CD8-positive, alpha-beta memory T cell (primary cell): ENCODE measurements around the gene NBEAL2. TPM values are rescaled to one million over a fixed set of nuclear protein-coding genes. Genes with fewer than 3 reads are reported as not detected.

Experiments
- CTCF ChIA-PET: fragments of 350-600 bp; sonication (Branson Sonifier 250); formaldehyde crosslinking; loops from one replicate; lab custom pipeline; 2021; ENCODE audit warnings: antibody characterized with exemption; lab: Charles Lee
- POLR2A ChIA-PET: fragments of 350-600 bp; sonication (Branson Sonifier 250); formaldehyde crosslinking; loops from one replicate; lab custom pipeline; 2021; ENCODE audit warnings: antibody characterized with exemption; lab: Charles Lee
- DNase-seq, 5 donors: peaks; one replicate each; pipeline versions ENCODE4 v3.0.0 to v3.0.0-alpha.2; 2020 to 2022; ENCODE audit warnings: mixed read lengths in 1 of 5
- H3K27ac ChIP-seq: one replicate; pipeline ENCODE4 v1.7.0; 2013; ENCODE audit warnings: low read depth, mild to moderate bottlenecking, low read length, moderate library complexity
- H3K27me3 ChIP-seq: 2 replicates; pipeline ENCODE4 v1.7.0; 2013; ENCODE audit warnings: low read length, mild to moderate bottlenecking; ENCODE audit not compliant: insufficient read depth, poor library complexity, severe bottlenecking
- H3K36me3 ChIP-seq: 2 replicates; pipeline ENCODE4 v1.7.0; 2013; ENCODE audit warnings: mild to moderate bottlenecking, low read length, moderate library complexity; ENCODE audit not compliant: insufficient read depth
- H3K4me1 ChIP-seq: 2 replicates; pipeline ENCODE4 v1.7.0; 2013; ENCODE audit warnings: mild to moderate bottlenecking, low read length, moderate library complexity; ENCODE audit not compliant: insufficient read depth
- H3K4me3 ChIP-seq: 2 replicates; pipeline ENCODE4 v1.7.0; 2013; ENCODE audit warnings: mild to moderate bottlenecking, low read length
- H3K9me3 ChIP-seq: 2 replicates; pipeline ENCODE4 v1.7.0; 2013; ENCODE audit warnings: mild to moderate bottlenecking, low read length
- H3K27ac Mint-ChIP-seq, 8 donors: one replicate each; pipeline ENCODE4 v1.8.0; 2020 to 2021; ENCODE audit warnings: mixed read lengths in 8 of 8, mild to moderate bottlenecking in 6 of 8, inconsistent platforms in 3 of 8, moderate library complexity in 3 of 8
- H3K27me3 Mint-ChIP-seq, 2 donors: one replicate each; pipeline ENCODE4 v1.8.0; 2020 to 2021; ENCODE audit warnings: mixed read lengths in 2 of 2, mild to moderate bottlenecking in 1 of 2, moderate library complexity in 1 of 2
- H3K36me3 Mint-ChIP-seq, 3 donors: one replicate each; pipeline ENCODE4 v1.8.0; 2020 to 2021; ENCODE audit warnings: mixed read lengths in 3 of 3, inconsistent platforms in 1 of 3, mild to moderate bottlenecking in 1 of 3
- H3K4me1 Mint-ChIP-seq, 3 donors: one replicate each; pipeline ENCODE4 v1.8.0; 2020 to 2021; ENCODE audit warnings: mixed read lengths in 3 of 3, inconsistent platforms in 1 of 3, mild to moderate bottlenecking in 1 of 3
- H3K4me3 Mint-ChIP-seq, 7 donors: one replicate each; pipeline ENCODE4 v1.8.0; 2020 to 2021; ENCODE audit warnings: mixed read lengths in 7 of 7, mild to moderate bottlenecking in 6 of 7, moderate library complexity in 4 of 7, inconsistent platforms in 2 of 7
- H3K9me3 Mint-ChIP-seq, 5 donors: one replicate each; pipeline ENCODE4 v1.8.0; 2020 to 2022; ENCODE audit warnings: mixed read lengths in 5 of 5, mild to moderate bottlenecking in 3 of 5, moderate library complexity in 2 of 5, inconsistent platforms in 1 of 5
- polyA plus RNA-seq: library from polyadenylated mRNA; unstranded; fragments of 300-500 nt; fragmentation: Illumina TruSeq; gene quantifications from one replicate; pipeline ENCODE4 v1.2.3, GENCODE V29; 2021
- total RNA-seq, 2 experiments: library from RNA; stranded (reverse); gene quantifications; one replicate each; pipeline ENCODE4 v1.2.3, GENCODE V29; 2021

Gene NBEAL2
- total and polyA plus RNA-seq, 3 experiments from 2014 or later, result 12.8 to 83.5 (median 76.2) TPM

DNA sequence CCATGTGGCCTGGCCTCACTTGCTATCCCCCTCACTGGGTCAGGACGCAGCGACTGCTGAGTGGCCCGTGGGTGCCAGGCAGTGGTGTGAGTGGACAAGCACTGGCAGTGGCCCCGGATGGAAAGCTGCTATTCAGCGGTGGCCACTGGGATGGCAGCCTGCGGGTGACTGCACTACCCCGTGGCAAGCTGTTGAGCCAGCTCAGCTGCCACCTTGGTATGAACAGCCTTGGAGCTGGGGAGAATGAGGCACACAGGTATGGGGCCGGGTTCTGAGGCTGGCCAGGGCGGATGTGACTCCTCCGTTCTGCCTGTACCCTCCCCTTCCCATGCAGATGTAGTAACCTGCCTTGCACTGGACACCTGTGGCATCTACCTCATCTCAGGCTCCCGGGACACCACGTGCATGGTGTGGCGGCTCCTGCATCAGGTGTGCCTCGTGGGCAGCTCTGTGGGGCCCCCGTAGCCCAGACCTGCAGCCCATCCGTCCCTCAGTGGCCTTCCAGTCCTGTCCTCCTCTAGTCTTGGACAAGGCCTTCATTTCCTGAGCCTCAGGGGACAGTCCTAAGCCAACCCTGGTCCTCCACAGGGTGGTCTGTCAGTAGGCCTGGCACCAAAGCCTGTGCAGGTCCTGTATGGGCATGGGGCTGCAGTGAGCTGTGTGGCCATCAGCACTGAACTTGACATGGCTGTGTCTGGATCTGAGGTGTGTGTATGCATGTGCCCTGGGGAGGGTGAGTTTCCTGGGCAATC, 28.2 kb downstream of the NBEAL2 start:
- H3K9me3 Mint-ChIP-seq, result no peaks in the 10 kb centered on the region

DNA sequence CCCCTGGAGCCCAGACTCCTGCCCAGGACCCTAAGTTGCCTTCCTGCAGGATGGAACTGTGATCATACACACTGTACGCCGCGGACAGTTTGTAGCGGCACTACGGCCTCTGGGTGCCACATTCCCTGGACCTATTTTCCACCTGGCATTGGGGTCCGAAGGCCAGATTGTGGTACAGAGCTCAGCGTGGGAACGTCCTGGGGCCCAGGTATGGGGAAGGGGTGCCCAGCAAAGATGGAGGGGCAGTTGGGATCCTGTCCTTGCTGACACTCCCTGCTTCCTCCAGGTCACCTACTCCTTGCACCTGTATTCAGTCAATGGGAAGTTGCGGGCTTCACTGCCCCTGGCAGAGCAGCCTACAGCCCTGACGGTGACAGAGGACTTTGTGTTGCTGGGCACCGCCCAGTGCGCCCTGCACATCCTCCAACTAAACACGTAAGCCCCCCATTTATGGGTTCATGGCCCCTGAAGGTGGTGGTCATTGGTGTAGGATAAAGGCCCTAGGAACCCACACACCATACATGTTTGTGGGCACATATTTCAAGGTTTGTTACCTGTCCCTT, 28.8 kb downstream of the NBEAL2 start:
- no peaks in the 10 kb centered on the region for H3K27me3 Mint-ChIP-seq
- ChIA-PET POLR2A (interaction anchor here (0.8 to 2.3 kb wide), 3 partner anchors 21 to 274 kb away, joined by 3 to 11 read pairs (median 4); partner anchors contain the start of genes KIF9, KLHL18 and NBEAL2), CTCF (interaction anchor here (1.2 to 2.3 kb wide), 2 partner anchors 10 to 13 kb away, joined by 3 to 5 read pairs; no protein-coding TSS in a partner anchor)
- H3K27ac ChIP-seq, result no peak overlapping the region
- peaks cover 0 to 52% (median 0%) of the 10 kb centered on the region in 3 donors for H3K36me3 Mint-ChIP-seq
- H3K36me3 ChIP-seq, result peaks cover 34% of the 10 kb centered on the region
- H3K9me3 ChIP-seq, result no peaks in the 10 kb centered on the region
- H3K4me3 ChIP-seq, result no peak overlapping the region
- H3K9me3 Mint-ChIP-seq, result no peaks in the 10 kb centered on the region
- peak in 1 of 5 donors; percentile 46 for DNase-seq
- peak overlapping the region in 7 of 8 donors; percentile 17 to 79 (median 50) for H3K27ac Mint-ChIP-seq
- H3K4me3 Mint-ChIP-seq, result peak overlapping the region in 5 of 7 donors; percentile 50 to 63 (median 59)
- H3K4me1 Mint-ChIP-seq, result peaks cover 6 to 30% (median 7%) of the 10 kb centered on the region in 3 donors
- H3K4me1 ChIP-seq, result no peaks in the 10 kb centered on the region
- no peaks in the 10 kb centered on the region for H3K27me3 ChIP-seq

More for the DNA sequence above, 28.2 kb downstream of the NBEAL2 start:
- Mint-ChIP-seq H3K4me1 (peaks cover 6 to 30% (median 7%) of the 10 kb centered on the region in 3 donors), H3K27me3 (no peaks in the 10 kb centered on the region), H3K4me3 (peak overlapping the region in 1 of 7 donors; percentile 13), H3K36me3 (peaks cover 0 to 57% (median 0%) of the 10 kb centered on the region in 3 donors), H3K27ac (peak overlapping the region in 2 of 8 donors; percentile 17 to 42)
- ChIA-PET POLR2A (interaction anchor here (2.3 kb wide), 1 partner anchor 28 kb away, joined by 11 read pairs; the partner anchor contains the start of gene NBEAL2), CTCF (interaction anchor here (2.3 kb wide), 1 partner anchor 10 kb away, joined by 5 read pairs; no protein-coding TSS in a partner anchor)
- Histone ChIP-seq H3K4me1 (no peaks in the 10 kb centered on the region), H3K36me3 (peaks cover 40% of the 10 kb centered on the region), H3K4me3 (no peak overlapping the region), H3K27me3 (no peaks in the 10 kb centered on the region), H3K9me3 (no peaks in the 10 kb centered on the region), H3K27ac (no peak overlapping the region)
- peak in 1 of 5 donors; percentile 46 for DNase-seq

- Mint-ChIP-seq H3K9me3 (no peaks in the 10 kb centered on the region), H3K27ac (peak overlapping the region in 7 of 8 donors; percentile 17 to 79 (median 50)), H3K36me3 (peaks cover 0 to 51% (median 0%) of the 10 kb centered on the region in 3 donors), H3K4me3 (peak overlapping the region in 5 of 7 donors; percentile 36 to 63 (median 59)), H3K4me1 (peaks cover 6 to 30% (median 7%) of the 10 kb centered on the region in 3 donors), H3K27me3 (no peaks in the 10 kb centered on the region)
- peaks cover 29% of the 10 kb centered on the region for H3K36me3 ChIP-seq
- H3K9me3 ChIP-seq, result no peaks in the 10 kb centered on the region
- H3K27me3 ChIP-seq, result no peaks in the 10 kb centered on the region
- H3K27ac ChIP-seq, result no peak overlapping the region
- no peak for DNase-seq
- ChIA-PET POLR2A (interaction anchor here (0.8 to 2.3 kb wide), 6 partner anchors 22 to 274 kb away, joined by 3 to 11 read pairs (median 4); partner anchors contain the start of genes CCDC12, KIF9, KLHL18 and NBEAL2), CTCF (interaction anchor here (0.6 to 1.3 kb wide), 5 partner anchors 10 to 315 kb away, joined by 3 to 4 read pairs (median 3); no protein-coding TSS in a partner anchor)
- H3K4me3 ChIP-seq, result peak overlapping the region; percentile 26
- no peaks in the 10 kb centered on the region for H3K4me1 ChIP-seq
These were observed 29.4 kb downstream of the NBEAL2 start for GRCh38 chr3:47008851-47009224.

- Mint-ChIP-seq H3K27me3 (no peaks in the 10 kb centered on the region), H3K36me3 (peaks cover 0 to 51% (median 0%) of the 10 kb centered on the region in 3 donors), H3K4me3 (peak overlapping the region; percentile 45 to 85 (median 71)), H3K4me1 (peaks cover 7 to 33% (median 9%) of the 10 kb centered on the region in 3 donors), H3K27ac (peak overlapping the region; percentile 60 to 94 (median 82)), H3K9me3 (no peaks in the 10 kb centered on the region)
- Histone ChIP-seq H3K36me3 (peaks cover 23% of the 10 kb centered on the region), H3K27ac (no peak overlapping the region), H3K4me3 (peak overlapping the region; percentile 26), H3K4me1 (no peaks in the 10 kb centered on the region), H3K27me3 (no peaks in the 10 kb centered on the region), H3K9me3 (no peaks in the 10 kb centered on the region)
- DNase-seq, result peak; percentile 49 to 91 (median 82)
- CTCF ChIA-PET, result interaction anchor here (0.6 to 1.3 kb wide), 5 partner anchors 9 to 314 kb away, joined by 3 to 4 read pairs (median 3); no protein-coding TSS in a partner anchor
- POLR2A ChIA-PET, result interaction anchor here (0.6 to 2.3 kb wide), 7 partner anchors 22 to 273 kb away, joined by 3 to 11 read pairs (median 3); partner anchors contain the start of genes CCDC12, KIF9, KLHL18 and NBEAL2
These were observed 30.0 kb downstream of the NBEAL2 start for GRCh38 chr3:47009225-47010110.

GRCh38 chr3:47010111-47010712, 30.7 kb downstream of the NBEAL2 start:
- Histone ChIP-seq H3K9me3 (no peaks in the 10 kb centered on the region), H3K36me3 (peaks cover 19% of the 10 kb centered on the region), H3K27me3 (no peaks in the 10 kb centered on the region), H3K27ac (no peak overlapping the region), H3K4me3 (no peak overlapping the region), H3K4me1 (no peaks in the 10 kb centered on the region)
- peak overlapping the region; percentile 34 to 87 (median 71) for H3K4me3 Mint-ChIP-seq
- ChIA-PET CTCF (interaction anchor here (1.1 to 1.3 kb wide), 3 partner anchors 9 to 313 kb away, joined by 3 to 4 read pairs (median 3); no protein-coding TSS in a partner anchor), POLR2A (interaction anchor here (0.6 to 2.3 kb wide), 4 partner anchors 30 to 49 kb away, joined by 3 to 11 read pairs (median 6); partner anchors contain the start of genes CCDC12 and NBEAL2)
- H3K27me3 Mint-ChIP-seq, result no peaks in the 10 kb centered on the region
- DNase-seq, result peak in 1 of 5 donors; percentile 48
- peak overlapping the region; percentile 58 to 86 (median 78) for H3K27ac Mint-ChIP-seq
- H3K36me3 Mint-ChIP-seq, result peaks cover 0 to 50% (median 0%) of the 10 kb centered on the region in 3 donors
- H3K4me1 Mint-ChIP-seq, result peaks cover 9 to 35% (median 9%) of the 10 kb centered on the region in 3 donors
- H3K9me3 Mint-ChIP-seq, result no peaks in the 10 kb centered on the region

GRCh38 chr3:47010910-47011309, 31.4 kb downstream of the NBEAL2 start:
- H3K4me1 Mint-ChIP-seq, result peaks cover 9 to 38% (median 12%) of the 10 kb centered on the region in 3 donors
- peak overlapping the region in 3 of 7 donors; percentile 29 to 71 (median 32) for H3K4me3 Mint-ChIP-seq
- H3K36me3 Mint-ChIP-seq, result peaks cover 0 to 49% (median 0%) of the 10 kb centered on the region in 3 donors
- DNase-seq, result no peak
- H3K4me3 ChIP-seq, result no peak overlapping the region
- POLR2A ChIA-PET, result interaction anchor here (1.2 to 1.3 kb wide), 2 partner anchors 31 to 64 kb away, joined by 3 to 4 read pairs; partner anchors contain the start of gene NBEAL2
- H3K36me3 ChIP-seq, result peaks cover 18% of the 10 kb centered on the region
- no peaks in the 10 kb centered on the region for H3K27me3 ChIP-seq
- no peaks in the 10 kb centered on the region for H3K4me1 ChIP-seq
- H3K9me3 Mint-ChIP-seq, result no peaks in the 10 kb centered on the region
- peak overlapping the region; percentile 54 to 89 (median 78) for H3K27ac Mint-ChIP-seq
- no peak overlapping the region for H3K27ac ChIP-seq
- no peaks in the 10 kb centered on the region for H3K27me3 Mint-ChIP-seq
- CTCF ChIA-PET, result interaction anchor here (1.1 kb wide), 1 partner anchor 58 kb away, joined by 3 read pairs; no protein-coding TSS in a partner anchor
- H3K9me3 ChIP-seq, result no peaks in the 10 kb centered on the region
